Ascending aorta (tissue), 2 donors: ENCODE results near the gene CNRIP1. TPM values are rescaled to one million over a fixed set of nuclear protein-coding genes. Genes with fewer than 3 reads are reported as not detected.

Source experiments
- DNase-seq, 2 donors: peaks; one replicate each; pipeline ENCODE4 v3.0.0-alpha.2; 2019; ENCODE audit warnings: low spot score in 2 of 2
- H3K27ac ChIP-seq, 2 donors: fragments of 200-600 bp; sonication (generic); one replicate each; pipeline ENCODE4 v1.5.1; 2016 to 2017; ENCODE audit warnings: mild to moderate bottlenecking in 1 of 2
- H3K27me3 ChIP-seq: fragments of 200-600 bp; sonication (generic); one replicate; pipeline ENCODE4 v1.5.1; 2017
- H3K36me3 ChIP-seq, 2 donors: fragments of 200-600 bp; sonication (generic); one replicate each; pipeline ENCODE4 v1.5.1; 2016
- H3K4me1 ChIP-seq, 2 donors: fragments of 200-600 bp; sonication (generic); one replicate each; pipeline ENCODE4 v1.5.1; 2016 to 2017; ENCODE audit warnings: mild to moderate bottlenecking in 1 of 2
- H3K4me3 ChIP-seq, 2 donors: fragments of 200-600 bp; sonication (generic); one replicate each; pipeline ENCODE4 v1.5.1; 2016 to 2017; ENCODE audit warnings: mild to moderate bottlenecking in 1 of 2
- H3K9me3 ChIP-seq, 2 donors: fragments of 200-600 bp; sonication (generic); one replicate each; pipeline ENCODE4 v1.5.1; 2016
- intact Hi-C: fragments of 100-400 bp; cut with DNase I; formaldehyde crosslinking; loops from one replicate; pipeline ENCODE4 v1.15.1; 2023
- total RNA-seq: library from RNA; depleted of rRNA; stranded (reverse); fragments of >200 nt; gene quantifications from one replicate; pipeline ENCODE4 v1.1.0, GENCODE V29; 2016
- TF ChIP-seq, protein P1 (sequence below), 3 experiments: fragments of 200-600 bp in 2 of 3; fragments of 450-650 bp in 1 of 3; sonication (generic) in 2 of 3; IDR thresholded peaks; one replicate each; pipeline ENCODE4 v1.5.1; 2016 to 2019; ENCODE audit warnings: antibody characterized with exemption in 3 of 3, mild to moderate bottlenecking in 1 of 3, moderate library complexity in 1 of 3

Gene CNRIP1
- total RNA-seq, 1 donor from 2014 or later: 37.7 TPM

DNA sequence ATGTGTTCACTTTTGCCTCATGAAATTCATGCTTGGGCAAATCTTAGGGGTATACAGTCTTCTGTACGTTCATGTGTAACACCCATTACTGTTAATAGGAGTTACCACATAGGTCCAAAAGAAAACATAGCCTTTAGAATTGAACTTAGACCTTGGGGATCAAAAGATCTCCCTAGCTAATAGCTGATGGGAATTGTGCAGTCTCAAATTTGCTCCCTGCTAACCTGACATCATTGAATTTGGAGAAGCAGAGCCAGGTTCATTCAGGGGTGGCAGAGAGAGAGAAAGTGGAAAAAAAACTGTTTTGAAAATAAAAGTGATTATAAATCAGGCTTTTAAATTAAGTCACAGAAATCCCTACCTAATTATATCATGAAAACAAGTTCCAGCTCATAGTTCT lies 39.4 kb downstream of the CNRIP1 start:
- DNase-seq: no peak
- Histone ChIP-seq H3K27ac (no peak overlapping the region), H3K36me3 (no peaks in the 10 kb centered on the region), H3K27me3 (no peaks in the 10 kb centered on the region), H3K4me1 (no peaks in the 10 kb centered on the region), H3K9me3 (no peaks in the 10 kb centered on the region), H3K4me3 (no peak overlapping the region)
- TF ChIP-seq, protein P1, sequence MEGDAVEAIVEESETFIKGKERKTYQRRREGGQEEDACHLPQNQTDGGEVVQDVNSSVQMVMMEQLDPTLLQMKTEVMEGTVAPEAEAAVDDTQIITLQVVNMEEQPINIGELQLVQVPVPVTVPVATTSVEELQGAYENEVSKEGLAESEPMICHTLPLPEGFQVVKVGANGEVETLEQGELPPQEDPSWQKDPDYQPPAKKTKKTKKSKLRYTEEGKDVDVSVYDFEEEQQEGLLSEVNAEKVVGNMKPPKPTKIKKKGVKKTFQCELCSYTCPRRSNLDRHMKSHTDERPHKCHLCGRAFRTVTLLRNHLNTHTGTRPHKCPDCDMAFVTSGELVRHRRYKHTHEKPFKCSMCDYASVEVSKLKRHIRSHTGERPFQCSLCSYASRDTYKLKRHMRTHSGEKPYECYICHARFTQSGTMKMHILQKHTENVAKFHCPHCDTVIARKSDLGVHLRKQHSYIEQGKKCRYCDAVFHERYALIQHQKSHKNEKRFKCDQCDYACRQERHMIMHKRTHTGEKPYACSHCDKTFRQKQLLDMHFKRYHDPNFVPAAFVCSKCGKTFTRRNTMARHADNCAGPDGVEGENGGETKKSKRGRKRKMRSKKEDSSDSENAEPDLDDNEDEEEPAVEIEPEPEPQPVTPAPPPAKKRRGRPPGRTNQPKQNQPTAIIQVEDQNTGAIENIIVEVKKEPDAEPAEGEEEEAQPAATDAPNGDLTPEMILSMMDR (IDR thresholded peaks at IDR 0.05): no peak
- intact Hi-C loops: no loop called here

DNA sequence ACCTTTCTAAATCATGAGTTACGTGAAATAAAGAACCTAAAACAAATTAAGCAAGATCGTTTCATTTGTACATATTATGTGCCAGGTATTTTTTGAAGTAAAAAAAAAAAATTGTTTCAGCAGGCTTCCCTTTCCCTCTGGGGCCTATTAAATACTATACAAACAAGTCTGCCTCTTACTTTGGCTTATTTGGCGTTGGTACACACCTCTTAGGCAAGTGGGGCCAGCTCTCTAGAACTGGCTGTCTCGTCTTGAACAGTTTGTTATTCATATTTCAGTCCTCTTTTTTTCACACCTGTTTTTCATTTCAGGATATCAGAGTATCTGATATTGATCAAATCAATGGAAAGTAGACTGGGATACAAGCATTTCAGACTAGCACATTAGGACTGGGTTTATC lies 40.1 kb downstream of the CNRIP1 start:
- Histone ChIP-seq H3K9me3 (no peaks in the 10 kb centered on the region), H3K27ac (no peak overlapping the region), H3K4me1 (no peaks in the 10 kb centered on the region), H3K36me3 (no peaks in the 10 kb centered on the region), H3K4me3 (no peak overlapping the region), H3K27me3 (no peaks in the 10 kb centered on the region)
- intact Hi-C loops: no loop called here
- no peak for DNase-seq
- TF ChIP-seq, protein P1 (IDR thresholded peaks at IDR 0.05): no peak

DNA sequence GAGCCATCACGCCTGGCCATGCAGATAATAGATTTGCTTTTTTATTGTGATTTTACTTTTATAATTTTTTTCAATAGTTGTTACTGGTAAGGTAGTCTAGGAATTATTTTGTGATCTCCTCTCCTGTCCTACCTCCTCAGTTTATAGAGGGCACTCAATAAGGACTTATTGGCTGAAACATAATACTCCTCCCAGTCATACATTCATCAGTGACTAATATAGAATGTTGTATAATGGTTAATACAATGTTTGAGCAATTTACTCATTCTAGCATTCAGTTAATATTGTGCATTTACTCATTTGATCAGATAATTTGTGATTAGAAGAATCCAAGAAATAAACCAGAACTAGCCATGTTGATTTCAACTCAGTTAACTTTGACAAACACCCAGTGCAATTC lies 41.6 kb downstream of the CNRIP1 start:
- Histone ChIP-seq H3K4me3 (no peak overlapping the region), H3K4me1 (no peaks in the 10 kb centered on the region), H3K36me3 (no peaks in the 10 kb centered on the region), H3K27me3 (no peaks in the 10 kb centered on the region), H3K27ac (no peak overlapping the region), H3K9me3 (no peaks in the 10 kb centered on the region)
- no peak for DNase-seq
- intact Hi-C loops: no loop called here
- TF ChIP-seq, protein P1 (IDR thresholded peaks at IDR 0.05): no peak

DNA sequence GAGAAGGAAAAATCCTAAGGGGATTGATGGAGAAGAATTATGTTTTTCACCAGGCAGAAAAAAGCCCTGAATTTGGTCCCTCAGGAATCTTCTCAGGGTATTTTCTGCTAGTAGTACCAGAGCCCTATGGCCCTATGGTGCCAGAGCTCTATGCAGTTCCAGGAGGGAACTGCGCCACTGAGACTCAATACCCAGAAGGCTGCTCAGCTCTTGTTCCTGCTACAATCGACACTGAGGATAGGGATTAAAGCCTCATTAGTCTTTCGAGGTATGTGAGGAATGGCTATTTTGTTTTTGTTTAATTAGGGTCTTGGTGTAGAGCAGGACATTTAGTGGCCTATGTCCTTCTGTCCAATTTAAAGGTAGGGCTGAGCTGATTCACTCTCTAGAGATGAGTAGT lies 45.7 kb downstream of the CNRIP1 start:
- H3K27me3 ChIP-seq: no peaks in the 10 kb centered on the region
- TF ChIP-seq, protein P1 (IDR thresholded peaks at IDR 0.05): no peak
- intact Hi-C loops: no loop called here
- no peaks in the 10 kb centered on the region for H3K36me3 ChIP-seq
- H3K27ac ChIP-seq: no peak overlapping the region
- no peak for DNase-seq
- H3K4me1 ChIP-seq: no peaks in the 10 kb centered on the region
- H3K4me3 ChIP-seq: no peak overlapping the region
- no peaks in the 10 kb centered on the region for H3K9me3 ChIP-seq

DNA sequence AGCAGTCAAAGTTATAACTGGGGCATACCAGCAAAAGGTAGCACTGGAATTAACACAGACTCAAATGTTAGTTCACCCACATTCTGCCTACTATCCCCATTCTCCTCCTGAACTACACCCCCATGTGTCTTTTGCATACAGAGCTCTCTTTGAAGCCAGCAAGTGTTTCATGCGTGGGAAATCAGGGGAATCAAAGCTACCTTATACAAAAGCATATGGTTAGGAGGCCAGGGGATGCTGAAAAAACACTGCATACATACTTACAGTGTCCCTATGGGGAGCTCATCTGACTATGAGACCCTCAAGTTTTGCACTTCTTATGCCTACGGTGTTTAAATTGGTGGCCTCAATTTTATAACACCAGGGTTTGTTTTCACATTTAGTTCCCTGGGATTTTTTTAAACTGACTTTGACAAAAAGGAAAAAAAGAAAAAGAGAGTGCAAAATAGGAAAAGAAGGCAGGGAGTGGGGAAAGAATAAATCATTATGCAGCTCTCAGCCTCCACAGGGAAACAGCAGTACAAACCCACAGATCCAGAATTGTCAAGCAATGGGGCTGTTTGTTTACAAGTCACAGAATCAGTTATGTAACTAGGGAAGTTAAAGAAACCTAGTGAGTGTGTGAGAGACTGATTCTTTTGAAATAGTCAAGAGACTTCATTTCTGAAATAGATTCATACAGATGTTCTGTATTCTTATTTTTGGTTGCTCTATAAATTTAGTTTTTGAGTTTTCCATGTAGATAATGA lies 47.3 kb downstream of the CNRIP1 start:
- H3K4me3 ChIP-seq: no peak overlapping the region
- intact Hi-C loops: no loop called here
- H3K27me3 ChIP-seq: no peaks in the 10 kb centered on the region
- no peaks in the 10 kb centered on the region for H3K9me3 ChIP-seq
- TF ChIP-seq, protein P1 (IDR thresholded peaks at IDR 0.05): no peak
- H3K36me3 ChIP-seq: no peaks in the 10 kb centered on the region
- no peak for DNase-seq
- H3K27ac ChIP-seq: no peak overlapping the region
- no peaks in the 10 kb centered on the region for H3K4me1 ChIP-seq

DNA sequence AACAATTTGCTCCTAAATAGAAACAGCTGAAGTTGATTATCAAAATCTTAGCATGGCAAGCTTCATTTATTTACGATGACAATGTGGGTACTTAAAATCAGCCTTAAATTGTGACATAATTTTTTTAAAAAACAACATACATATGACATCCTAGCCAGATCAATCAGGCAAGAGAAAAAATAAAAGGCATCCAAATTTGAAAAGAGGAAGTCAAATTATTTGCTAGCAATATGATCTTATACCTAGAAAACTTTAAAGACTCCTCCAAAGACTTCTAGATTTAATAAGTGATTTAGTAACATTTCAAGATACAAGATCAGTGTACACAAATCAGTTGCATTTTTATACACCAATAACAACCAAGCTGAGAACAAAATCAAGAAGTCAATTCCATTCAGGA lies 53.1 kb downstream of the CNRIP1 start:
- TF ChIP-seq, protein P1 (IDR thresholded peaks at IDR 0.05): no peak
- DNase-seq: no peak
- Histone ChIP-seq H3K4me3 (no peak overlapping the region), H3K36me3 (no peaks in the 10 kb centered on the region), H3K9me3 (no peaks in the 10 kb centered on the region), H3K4me1 (no peaks in the 10 kb centered on the region), H3K27me3 (no peaks in the 10 kb centered on the region), H3K27ac (no peak overlapping the region)
- intact Hi-C loops: no loop called here
